A673 (cell line): Measurements from ENCODE around the gene HAP1.

Experiments
- CTCF ChIP-seq: fragments of 300-800, 200-600 bp; sonication (generic); conservative IDR thresholded peaks from 2 replicates; pipeline ENCODE4 v1.5.1; 2017; ENCODE audit warnings: low read depth, mild to moderate bottlenecking, antibody characterized with exemption, low read length, moderate library complexity, mixed read lengths
- EZH2 ChIP-seq: fragments of 200-600 bp; sonication (generic); IDR thresholded peaks from 2 replicates; pipeline ENCODE4 v1.6.1; 2017; ENCODE audit warnings: borderline replicate concordance, low read depth, mild to moderate bottlenecking, mixed read lengths, antibody characterized with exemption, low read length; ENCODE audit not compliant: poor library complexity, severe bottlenecking

- TF ChIP-seq CTCF (no peak), EZH2 (no peak)
These were observed 53.9 kb downstream of the HAP1 start for GRCh38 chr17:41680426-41681040.
